ENCODE measurements around the gene TFF3. TPM values are rescaled to one million over a fixed set of nuclear protein-coding genes. Genes with fewer than 3 reads are reported as not detected.

TFF3 gene
- polyA plus RNA-seq, 3 donors: 0.07 TPM; not detected in 2

DNA sequence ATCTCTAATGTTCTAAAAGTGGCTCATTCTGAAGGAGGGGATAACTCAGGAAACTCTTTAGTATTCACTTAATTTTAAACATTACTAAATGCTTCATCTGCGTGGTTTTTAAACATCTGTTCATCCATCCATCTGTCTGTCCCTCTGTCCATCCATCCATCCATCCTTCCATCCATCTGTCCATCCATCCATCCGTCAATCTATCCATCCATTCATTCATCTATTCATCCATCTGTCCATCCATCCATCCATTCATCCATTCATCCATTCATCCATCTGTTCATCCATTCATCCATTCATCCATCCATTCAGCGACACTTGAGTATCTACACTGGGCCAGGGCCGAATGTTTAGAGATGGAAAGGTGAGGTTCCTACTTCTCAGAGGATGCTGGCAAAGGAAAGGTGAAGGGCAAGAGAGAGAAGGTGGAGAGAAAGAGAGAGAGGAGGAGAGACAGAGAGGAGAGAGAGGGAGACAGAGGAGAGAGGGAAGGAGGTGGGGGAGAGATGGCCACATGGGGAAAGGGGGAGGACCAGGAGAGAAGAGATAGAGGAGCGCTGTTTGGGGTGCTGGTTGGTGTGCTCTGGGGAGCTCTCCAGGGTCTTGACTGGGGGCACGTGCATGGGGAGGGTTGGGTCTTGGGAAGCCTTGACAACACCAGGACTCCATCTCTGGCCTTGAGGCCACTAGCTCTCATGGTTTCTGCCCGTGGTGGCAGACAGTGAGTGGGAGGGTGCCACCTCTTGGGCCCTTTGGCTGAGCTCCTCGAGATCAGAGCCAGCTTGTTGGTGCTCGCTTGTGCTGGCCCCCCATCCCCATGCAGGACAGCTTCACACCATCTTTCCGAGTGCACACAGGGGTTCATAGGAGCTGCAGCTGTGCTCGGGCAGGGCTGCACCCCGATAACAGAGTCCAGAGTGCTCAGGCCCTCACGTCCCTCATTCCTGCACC lies 50.7 kb downstream of the TFF3 start:
- Histone ChIP-seq H2AFZ (ENCODE audit: insufficient read depth, low read depth, low read length, poor library complexity, severe bottlenecking) (no peak overlapping the region), H3K27me3 (ENCODE audit: control insufficient read depth in 2 of 2, insufficient read depth in 2 of 2, low read length in 2 of 2) (no peaks in the 10 kb centered on the region), H3K4me3 (replicated peaks in 1 of 3; ENCODE audit: low read depth in 2 of 3, low read length in 3 of 3) (no peak overlapping the region), H3K9me3 (replicated peaks in 1 of 2; ENCODE audit: control insufficient read depth in 1 of 2, insufficient read depth in 1 of 2, low read length in 2 of 2) (no peaks in the 10 kb centered on the region), H3K4me2 (replicated peaks; ENCODE audit: extremely low read depth, low read length, poor library complexity, severe bottlenecking) (no peak overlapping the region), H3K27ac (ENCODE audit: low read depth in 1 of 2, low read length in 2 of 2) (no peak overlapping the region), H3K79me2 (ENCODE audit: insufficient read depth, low read length) (no peaks in the 10 kb centered on the region), H3K36me3 (replicated peaks in 1 of 2; ENCODE audit: control insufficient read depth in 1 of 2, insufficient read depth in 2 of 2, low read length in 2 of 2) (no peaks in the 10 kb centered on the region), H3K9ac (ENCODE audit: insufficient read depth, low read length, poor library complexity, severe bottlenecking) (no peak overlapping the region), H4K20me1 (ENCODE audit: insufficient read depth, low read length) (peaks cover 5% of the 10 kb centered on the region), H3K4me1 (ENCODE audit: control insufficient read depth in 1 of 2, insufficient read depth in 2 of 2, low read length in 2 of 2) (peaks cover 38 to 44% of the 10 kb centered on the region in 2 donors)
- Mint-ChIP-seq H3K36me3 (peaks cover 0 to 22% of the 10 kb centered on the region in 2 donors), H3K9me3 (peaks cover 0 to 7% (median 0%) of the 10 kb centered on the region in 7 donors), H3K4me1 (peaks cover 54% of the 10 kb centered on the region), H3K4me3 (peak overlapping the region in 1 of 2 donors; percentile 8), H3K27me3 (ENCODE audit: low read depth in 3 of 3) (peaks cover 3 to 4% (median 3%) of the 10 kb centered on the region in 3 donors), H3K27ac (peak overlapping the region in 4 of 7 donors; percentile 60 to 92 (median 76))
- 85% methylated on average over 11 of the region's 13 CpGs for WGBS (ENCODE audit: insufficient coverage)
- intact Hi-C loops (cut with micrococcal nuclease): no loop called here
- TF ChIP-seq, protein P1, sequence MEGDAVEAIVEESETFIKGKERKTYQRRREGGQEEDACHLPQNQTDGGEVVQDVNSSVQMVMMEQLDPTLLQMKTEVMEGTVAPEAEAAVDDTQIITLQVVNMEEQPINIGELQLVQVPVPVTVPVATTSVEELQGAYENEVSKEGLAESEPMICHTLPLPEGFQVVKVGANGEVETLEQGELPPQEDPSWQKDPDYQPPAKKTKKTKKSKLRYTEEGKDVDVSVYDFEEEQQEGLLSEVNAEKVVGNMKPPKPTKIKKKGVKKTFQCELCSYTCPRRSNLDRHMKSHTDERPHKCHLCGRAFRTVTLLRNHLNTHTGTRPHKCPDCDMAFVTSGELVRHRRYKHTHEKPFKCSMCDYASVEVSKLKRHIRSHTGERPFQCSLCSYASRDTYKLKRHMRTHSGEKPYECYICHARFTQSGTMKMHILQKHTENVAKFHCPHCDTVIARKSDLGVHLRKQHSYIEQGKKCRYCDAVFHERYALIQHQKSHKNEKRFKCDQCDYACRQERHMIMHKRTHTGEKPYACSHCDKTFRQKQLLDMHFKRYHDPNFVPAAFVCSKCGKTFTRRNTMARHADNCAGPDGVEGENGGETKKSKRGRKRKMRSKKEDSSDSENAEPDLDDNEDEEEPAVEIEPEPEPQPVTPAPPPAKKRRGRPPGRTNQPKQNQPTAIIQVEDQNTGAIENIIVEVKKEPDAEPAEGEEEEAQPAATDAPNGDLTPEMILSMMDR (IDR thresholded peaks at IDR 0.05): no peak
- no peak for DNase-seq

DNA sequence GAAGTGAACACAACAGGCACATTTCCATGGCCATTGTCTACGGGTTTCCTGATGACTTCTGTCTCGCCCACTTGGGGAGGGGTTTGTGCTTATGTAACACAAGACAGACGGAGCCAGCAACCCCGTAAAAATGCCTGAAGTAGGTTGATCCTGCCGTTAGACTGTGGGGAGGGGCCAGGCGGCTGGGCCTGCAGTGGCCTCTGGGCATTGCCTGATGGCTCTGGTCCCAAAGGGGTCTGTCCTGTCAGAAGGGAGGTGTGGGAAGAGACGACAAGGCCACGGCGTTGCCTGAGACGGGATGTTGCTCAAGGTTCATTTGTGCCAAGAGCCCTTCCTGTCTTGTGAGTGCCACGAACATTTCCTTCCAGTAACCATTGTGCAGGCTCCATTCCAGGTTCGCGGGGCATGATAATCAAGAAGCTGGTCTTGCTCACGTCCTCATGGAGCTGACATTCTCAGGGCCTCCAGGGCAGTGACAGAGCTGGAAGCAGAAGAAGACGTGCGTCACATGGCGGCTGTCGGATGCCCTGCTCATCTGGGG lies 51.5 kb downstream of the TFF3 start:
- H3K36me3 ChIP-seq (replicated peaks in 1 of 2; ENCODE audit: control insufficient read depth in 1 of 2, insufficient read depth in 2 of 2, low read length in 2 of 2): no peaks in the 10 kb centered on the region
- intact Hi-C loops (cut with micrococcal nuclease): no loop called here
- H3K4me3 ChIP-seq (replicated peaks in 1 of 3; ENCODE audit: low read depth in 2 of 3, low read length in 3 of 3): peak overlapping the region in 1 of 3 experiments; percentile 62
- peak overlapping the region; percentile 79 for H2AFZ ChIP-seq (ENCODE audit: insufficient read depth, low read depth, low read length, poor library complexity, severe bottlenecking)
- Mint-ChIP-seq H3K9me3 (peaks cover 0 to 7% (median 0%) of the 10 kb centered on the region in 7 donors), H3K4me3 (peak overlapping the region; percentile 69 to 91), H3K36me3 (peaks cover 0 to 22% of the 10 kb centered on the region in 2 donors), H3K4me1 (peaks cover 47% of the 10 kb centered on the region), H3K27ac (peak overlapping the region; percentile 80 to 96 (median 88)), H3K27me3 (ENCODE audit: low read depth in 3 of 3) (peaks cover 2 to 4% (median 3%) of the 10 kb centered on the region in 3 donors)
- peak overlapping the region; percentile 8 to 74 for H3K27ac ChIP-seq (ENCODE audit: low read depth in 1 of 2, low read length in 2 of 2)
- H3K27me3 ChIP-seq (ENCODE audit: control insufficient read depth in 2 of 2, insufficient read depth in 2 of 2, low read length in 2 of 2): no peaks in the 10 kb centered on the region
- no peaks in the 10 kb centered on the region for H3K79me2 ChIP-seq (ENCODE audit: insufficient read depth, low read length)
- no peaks in the 10 kb centered on the region for H4K20me1 ChIP-seq (ENCODE audit: insufficient read depth, low read length)
- peak overlapping the region; percentile 56 for H3K9ac ChIP-seq (ENCODE audit: insufficient read depth, low read length, poor library complexity, severe bottlenecking)
- no peaks in the 10 kb centered on the region for H3K9me3 ChIP-seq (replicated peaks in 1 of 2; ENCODE audit: control insufficient read depth in 1 of 2, insufficient read depth in 1 of 2, low read length in 2 of 2)
- DNase-seq: peak; percentile 60 to 85 (median 68)
- TF ChIP-seq, protein P1 (IDR thresholded peaks at IDR 0.05): no peak
- H3K4me2 ChIP-seq (replicated peaks; ENCODE audit: extremely low read depth, low read length, poor library complexity, severe bottlenecking): peak overlapping the region; percentile 65
- WGBS (ENCODE audit: insufficient coverage): 19% methylated on average over 17 of the region's 18 CpGs
- peaks cover 34 to 38% of the 10 kb centered on the region in 2 donors for H3K4me1 ChIP-seq (ENCODE audit: control insufficient read depth in 1 of 2, insufficient read depth in 2 of 2, low read length in 2 of 2)
